Caco-2 (cell line): ENCODE results near the gene FMNL3. TPM values are rescaled to one million over a fixed set of nuclear protein-coding genes. Genes with fewer than 3 reads are reported as not detected.
"Not testable (repeated sequence)": the region's sequence is repeated elsewhere in the genome, so short reads cannot be mapped to it uniquely, and the experiment has no call there.

Experiments used
- BruUV-seq: library from RNA; stranded (reverse); fragments of 400-500 nt; replicated peaks from 2 replicates; lab custom pipeline; 2021; lab: Mats Ljungman, UMichigan
- CTCF ChIA-PET: fragments of 300-600 bp; sonication (Branson Sonifier 250); formaldehyde crosslinking; loops from one replicate; lab custom pipeline; 2022; ENCODE audit warnings: antibody characterized with exemption; lab: Charles Lee
- POLR2A ChIA-PET: fragments of 300-600 bp; sonication (Branson Sonifier 250); formaldehyde crosslinking; loops from one replicate; lab custom pipeline; 2022; ENCODE audit warnings: antibody characterized with exemption; lab: Charles Lee
- DNase-seq, 2 experiments: peaks; one replicate each; pipeline versions ENCODE4 v3.0.0 to v3.0.0-alpha.2; 2020 to 2022
- H3K27me3 ChIP-seq: replicated peaks from 2 replicates; pipeline ENCODE4 v1.6.0; 2011; ENCODE audit warnings: low read length; ENCODE audit not compliant: control insufficient read depth, insufficient read depth
- H3K36me3 ChIP-seq: 2 replicates; pipeline ENCODE4 v1.5.1; 2011; ENCODE audit warnings: low read length; ENCODE audit not compliant: control insufficient read depth, insufficient read depth
- H3K4me1 ChIP-seq: fragments of 250-450 bp; sonication (Bioruptor Pico); 2 replicates; pipeline ENCODE4 v1.5.1; 2020; ENCODE audit warnings: mild to moderate bottlenecking
- H3K4me3 ChIP-seq: 2 replicates; pipeline ENCODE4 v1.5.1; 2011; ENCODE audit warnings: low read depth, mild to moderate bottlenecking, control low read depth, low read length
- H3K9me3 ChIP-seq: fragments of 250-450 bp; sonication (Bioruptor Pico); 2 replicates; pipeline ENCODE4 v1.5.1; 2020; ENCODE audit warnings: mild to moderate bottlenecking, moderate library complexity
- H3K27ac Mint-ChIP-seq: one replicate; pipeline ENCODE4 v1.8.0; 2022; ENCODE audit warnings: mixed read lengths; ENCODE audit not compliant: unreplicated experiment
- H3K27me3 Mint-ChIP-seq: one replicate; pipeline ENCODE4 v1.8.0; 2022; ENCODE audit warnings: mixed read lengths; ENCODE audit not compliant: insufficient read depth, unreplicated experiment
- H3K36me3 Mint-ChIP-seq: one replicate; pipeline ENCODE4 v1.8.0; 2022; ENCODE audit warnings: mild to moderate bottlenecking, mixed read lengths; ENCODE audit not compliant: insufficient read depth, unreplicated experiment
- H3K4me1 Mint-ChIP-seq: one replicate; pipeline ENCODE4 v1.8.0; 2022; ENCODE audit warnings: low read depth, mixed read lengths; ENCODE audit not compliant: unreplicated experiment
- H3K4me3 Mint-ChIP-seq: one replicate; pipeline ENCODE4 v1.8.0; 2022; ENCODE audit warnings: mild to moderate bottlenecking, moderate library complexity, mixed read lengths; ENCODE audit not compliant: unreplicated experiment
- H3K9me3 Mint-ChIP-seq: one replicate; pipeline ENCODE4 v1.8.0; 2022; ENCODE audit warnings: mixed read lengths; ENCODE audit not compliant: unreplicated experiment
- intact Hi-C: fragments of 100-400 bp; cut with micrococcal nuclease; formaldehyde crosslinking; loops from one replicate; pipeline ENCODE4 v1.10.0; 2022; ENCODE audit not compliant: unreplicated experiment
- total RNA-seq: library from RNA; stranded (reverse); gene quantifications from 2 replicates; pipeline ENCODE4 v1.2.3, GENCODE V29; 2022
- TF ChIP-seq, protein P1 (sequence below), 2 experiments: fragments of 200-600 bp in 1 of 2; IDR thresholded peaks; 1 replicate in 1 of 2; 2 replicates in 1 of 2; pipeline versions ENCODE4 v1.5.1 to v1.8.0; 2011 to 2022; ENCODE audit warnings: antibody characterized with exemption in 1 of 2, control low read depth in 1 of 2, inconsistent platforms in 1 of 2, low read depth in 1 of 2, low read length in 1 of 2, mild to moderate bottlenecking in 1 of 2, moderate library complexity in 1 of 2; ENCODE audit not compliant: insufficient read depth in 1 of 2, severe bottlenecking in 1 of 2, unreplicated experiment in 1 of 2

The FMNL3 gene
- total RNA-seq, 1 experiment from 2014 or later = 10.7 TPM

DNA sequence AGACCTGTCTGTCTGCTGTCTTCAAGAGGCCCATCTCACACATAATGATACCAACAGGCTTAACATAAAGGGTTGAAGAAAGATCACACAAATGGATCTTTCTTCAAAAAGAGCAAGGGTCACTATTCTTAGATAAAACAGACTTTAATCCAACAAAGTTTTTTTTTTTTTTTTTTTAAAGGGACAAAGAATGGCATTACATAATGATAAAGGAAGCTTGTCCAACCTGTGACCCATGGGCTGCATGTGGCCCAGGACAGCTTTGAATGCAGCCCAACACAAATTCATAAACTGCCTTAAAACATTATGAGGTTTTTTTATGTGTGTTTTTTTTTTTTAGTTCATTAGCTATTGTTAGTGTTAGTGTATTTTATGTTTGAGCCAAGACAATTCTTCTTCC lies 95.0 kb downstream of the FMNL3 start:
- CTCF ChIA-PET = interaction anchor here (0.6 to 1.7 kb wide), 9 partner anchors 10 to 316 kb away, joined by 3 to 17 read pairs (median 4); partner anchors contain the start of gene PRPF40B
- Histone ChIP-seq H3K9me3 (peaks cover 22% of the 10 kb centered on the region), H3K4me3 (no peak overlapping the region), H3K4me1 (peaks cover 30% of the 10 kb centered on the region), H3K27me3 (no peaks in the 10 kb centered on the region), H3K36me3 (no peaks in the 10 kb centered on the region)
- POLR2A ChIA-PET = interaction anchor here (0.5 to 1.5 kb wide), 9 partner anchors 12 to 290 kb away, joined by 3 to 7 read pairs (median 4); partner anchors contain the start of gene TMBIM6
- Mint-ChIP-seq H3K4me1 (peaks cover 20% of the 10 kb centered on the region), H3K36me3 (peaks cover 19% of the 10 kb centered on the region), H3K27me3 (no peaks in the 10 kb centered on the region), H3K4me3 (no peak overlapping the region), H3K27ac (peak overlapping the region; percentile 74), H3K9me3 (no peaks in the 10 kb centered on the region)
- intact Hi-C loops = loop anchor here (1.0 kb wide), 1 partner anchor 10 kb away; no protein-coding TSS in a partner anchor
- DNase-seq = peak in 1 of 2 experiments; percentile 53
- TF ChIP-seq, protein P1, sequence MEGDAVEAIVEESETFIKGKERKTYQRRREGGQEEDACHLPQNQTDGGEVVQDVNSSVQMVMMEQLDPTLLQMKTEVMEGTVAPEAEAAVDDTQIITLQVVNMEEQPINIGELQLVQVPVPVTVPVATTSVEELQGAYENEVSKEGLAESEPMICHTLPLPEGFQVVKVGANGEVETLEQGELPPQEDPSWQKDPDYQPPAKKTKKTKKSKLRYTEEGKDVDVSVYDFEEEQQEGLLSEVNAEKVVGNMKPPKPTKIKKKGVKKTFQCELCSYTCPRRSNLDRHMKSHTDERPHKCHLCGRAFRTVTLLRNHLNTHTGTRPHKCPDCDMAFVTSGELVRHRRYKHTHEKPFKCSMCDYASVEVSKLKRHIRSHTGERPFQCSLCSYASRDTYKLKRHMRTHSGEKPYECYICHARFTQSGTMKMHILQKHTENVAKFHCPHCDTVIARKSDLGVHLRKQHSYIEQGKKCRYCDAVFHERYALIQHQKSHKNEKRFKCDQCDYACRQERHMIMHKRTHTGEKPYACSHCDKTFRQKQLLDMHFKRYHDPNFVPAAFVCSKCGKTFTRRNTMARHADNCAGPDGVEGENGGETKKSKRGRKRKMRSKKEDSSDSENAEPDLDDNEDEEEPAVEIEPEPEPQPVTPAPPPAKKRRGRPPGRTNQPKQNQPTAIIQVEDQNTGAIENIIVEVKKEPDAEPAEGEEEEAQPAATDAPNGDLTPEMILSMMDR (IDR thresholded peaks at IDR 0.05; ENCODE audit: insufficient read depth in 1 of 2, low read depth in 1 of 2, low read length in 1 of 2, severe bottlenecking in 1 of 2, unreplicated experiment in 1 of 2) = no peak
- no TSS peak for BruUV-seq

DNA sequence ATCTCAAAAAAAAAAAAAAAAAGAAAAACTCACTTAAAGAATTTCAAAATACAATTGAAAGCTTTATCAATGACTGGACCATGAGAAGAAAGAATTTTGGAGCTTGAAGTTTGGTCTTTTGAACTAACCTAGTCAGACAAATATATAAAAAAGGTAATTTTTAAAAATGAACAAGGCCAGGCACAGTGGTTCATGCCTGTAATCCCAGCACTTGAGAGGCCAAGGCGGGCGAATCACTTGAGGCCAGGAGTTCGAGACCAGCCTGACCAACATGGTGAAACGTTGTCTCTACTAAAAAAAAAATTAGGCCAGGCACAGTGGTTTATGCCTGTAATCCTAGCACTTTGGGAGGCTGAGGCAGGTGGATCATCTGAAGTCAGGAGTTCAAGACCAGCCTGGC lies 96.4 kb downstream of the FMNL3 start:
- intact Hi-C loops, BruUV-seq, H3K27me3 Mint-ChIP-seq, H3K27ac Mint-ChIP-seq, H3K27me3 ChIP-seq, H3K9me3 Mint-ChIP-seq, H3K4me3 Mint-ChIP-seq, H3K4me3 ChIP-seq, H3K36me3 ChIP-seq, DNase-seq: not testable (repeated sequence)
- H3K4me1 Mint-ChIP-seq = peaks cover 14% of the 10 kb centered on the region
- peaks cover 19% of the 10 kb centered on the region for H3K36me3 Mint-ChIP-seq
- H3K9me3 ChIP-seq = peaks cover 22% of the 10 kb centered on the region
- ChIA-PET POLR2A (interaction anchor here (0.9 kb wide), 1 partner anchor 131 kb away, joined by 3 read pairs; no protein-coding TSS in a partner anchor), CTCF (interaction anchor here (0.6 kb wide), 1 partner anchor 70 kb away, joined by 4 read pairs; no protein-coding TSS in a partner anchor)
- H3K4me1 ChIP-seq = peaks cover 24% of the 10 kb centered on the region

- Mint-ChIP-seq H3K9me3 (no peaks in the 10 kb centered on the region), H3K27me3 (no peaks in the 10 kb centered on the region), H3K4me3 (no peak overlapping the region), H3K27ac (peak overlapping the region; percentile 15), H3K4me1 (peaks cover 14% of the 10 kb centered on the region), H3K36me3 (peaks cover 19% of the 10 kb centered on the region)
- POLR2A ChIA-PET = interaction anchor here (0.5 kb wide), 1 partner anchor 156 kb away, joined by 4 read pairs; no protein-coding TSS in a partner anchor
- H3K27me3 ChIP-seq = no peaks in the 10 kb centered on the region
- TF ChIP-seq, protein P1 (IDR thresholded peaks at IDR 0.05; ENCODE audit: insufficient read depth in 1 of 2, low read depth in 1 of 2, low read length in 1 of 2, severe bottlenecking in 1 of 2, unreplicated experiment in 1 of 2) = no peak
- no TSS peak for BruUV-seq
- H3K4me3 ChIP-seq = no peak overlapping the region
- peaks cover 17% of the 10 kb centered on the region for H3K9me3 ChIP-seq
- intact Hi-C loops = no loop called here
- DNase-seq = no peak
- H3K4me1 ChIP-seq = peaks cover 24% of the 10 kb centered on the region
- CTCF ChIA-PET = interaction anchor here (0.5 to 0.7 kb wide), 3 partner anchors 25 to 251 kb away, joined by 3 to 5 read pairs (median 3); no protein-coding TSS in a partner anchor
- no peaks in the 10 kb centered on the region for H3K36me3 ChIP-seq
These were observed 97.4 kb downstream of the FMNL3 start for GRCh38 chr12:49609875-49610154.
